ENCODE results near the gene DCDC2. TPM values are rescaled to one million over a fixed set of nuclear protein-coding genes. Genes with fewer than 3 reads are reported as not detected.

Gene DCDC2
- total RNA-seq, 1 donor from 2014 or later = 4.5 TPM

DNA sequence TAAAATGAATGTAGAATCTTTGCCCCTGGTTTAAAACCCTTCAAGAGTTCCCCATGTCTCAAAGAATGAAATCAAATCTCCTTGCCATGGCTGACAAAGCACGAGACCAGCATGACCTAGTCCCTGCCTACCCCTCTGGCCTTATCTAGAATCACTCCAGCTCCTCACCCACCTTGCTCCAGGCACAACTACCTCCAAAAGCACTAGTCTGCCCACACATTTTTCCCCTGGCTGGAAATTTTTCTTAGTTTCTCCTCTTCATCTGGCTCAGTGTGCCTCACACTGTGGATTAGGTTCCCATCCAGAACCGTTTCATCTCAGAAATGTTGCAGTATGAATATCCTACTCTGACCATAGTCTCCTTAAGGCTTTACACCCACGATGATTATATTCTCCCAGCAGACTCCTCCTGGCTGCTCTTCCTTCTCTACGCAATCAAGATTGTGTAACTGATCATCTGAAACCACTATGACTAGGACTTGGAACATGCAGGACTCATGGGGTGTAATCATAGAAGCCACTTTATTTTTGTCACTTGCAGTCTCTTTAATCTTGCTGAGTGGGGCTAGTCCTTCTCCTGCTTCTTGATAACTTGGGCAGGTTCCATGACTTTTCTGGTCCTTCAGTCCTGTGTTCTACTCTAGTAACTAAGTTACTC is 37.0 kb upstream of the DCDC2 start:
- Histone ChIP-seq H3K9ac (ENCODE audit: low read length) (no peak overlapping the region), H3K4me2 (ENCODE audit: low read length) (no peak overlapping the region), H3K9me3 (ENCODE audit: insufficient read depth, low read depth, low read length) (no peaks in the 10 kb centered on the region), H3K4me3 (ENCODE audit: insufficient read depth, low read depth, low read length) (no peak overlapping the region), H3K4me1 (ENCODE audit: insufficient read depth, low read length) (no peaks in the 10 kb centered on the region), H3K27me3 (ENCODE audit: insufficient read depth, low read length) (peaks cover 4% of the 10 kb centered on the region), H3K79me2 (ENCODE audit: insufficient read depth, low read length) (no peaks in the 10 kb centered on the region), H3K36me3 (ENCODE audit: insufficient read depth, low read length) (no peaks in the 10 kb centered on the region), H4K20me1 (ENCODE audit: insufficient read depth, low read length) (no peaks in the 10 kb centered on the region), H3K27ac (ENCODE audit: low read depth, low read length) (no peak overlapping the region), H2AFZ (ENCODE audit: low read depth, low read length) (no peak overlapping the region)
- no peak for TF ChIP-seq EZH2 (IDR thresholded peaks at IDR 0.05; ENCODE audit: insufficient read depth, low read length)
- TF ChIP-seq, protein P1, sequence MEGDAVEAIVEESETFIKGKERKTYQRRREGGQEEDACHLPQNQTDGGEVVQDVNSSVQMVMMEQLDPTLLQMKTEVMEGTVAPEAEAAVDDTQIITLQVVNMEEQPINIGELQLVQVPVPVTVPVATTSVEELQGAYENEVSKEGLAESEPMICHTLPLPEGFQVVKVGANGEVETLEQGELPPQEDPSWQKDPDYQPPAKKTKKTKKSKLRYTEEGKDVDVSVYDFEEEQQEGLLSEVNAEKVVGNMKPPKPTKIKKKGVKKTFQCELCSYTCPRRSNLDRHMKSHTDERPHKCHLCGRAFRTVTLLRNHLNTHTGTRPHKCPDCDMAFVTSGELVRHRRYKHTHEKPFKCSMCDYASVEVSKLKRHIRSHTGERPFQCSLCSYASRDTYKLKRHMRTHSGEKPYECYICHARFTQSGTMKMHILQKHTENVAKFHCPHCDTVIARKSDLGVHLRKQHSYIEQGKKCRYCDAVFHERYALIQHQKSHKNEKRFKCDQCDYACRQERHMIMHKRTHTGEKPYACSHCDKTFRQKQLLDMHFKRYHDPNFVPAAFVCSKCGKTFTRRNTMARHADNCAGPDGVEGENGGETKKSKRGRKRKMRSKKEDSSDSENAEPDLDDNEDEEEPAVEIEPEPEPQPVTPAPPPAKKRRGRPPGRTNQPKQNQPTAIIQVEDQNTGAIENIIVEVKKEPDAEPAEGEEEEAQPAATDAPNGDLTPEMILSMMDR (IDR thresholded peaks at IDR 0.05; ENCODE audit: insufficient read depth, low read depth, low read length) = no peak
- DNase-seq (ENCODE audit: low read depth) (peak; percentile 83), FAIRE-seq (no peak)
- Mint-ChIP-seq H3K27ac (ENCODE audit: unreplicated experiment) (no peak overlapping the region), H3K27me3 (ENCODE audit: low read depth, unreplicated experiment) (no peaks in the 10 kb centered on the region), H3K9me3 (ENCODE audit: unreplicated experiment) (peaks cover 8% of the 10 kb centered on the region), H3K36me3 (ENCODE audit: low read depth, unreplicated experiment) (no peaks in the 10 kb centered on the region), H3K4me3 (ENCODE audit: unreplicated experiment) (no peak overlapping the region), H3K4me1 (ENCODE audit: low read depth, unreplicated experiment) (no peaks in the 10 kb centered on the region)

DNA sequence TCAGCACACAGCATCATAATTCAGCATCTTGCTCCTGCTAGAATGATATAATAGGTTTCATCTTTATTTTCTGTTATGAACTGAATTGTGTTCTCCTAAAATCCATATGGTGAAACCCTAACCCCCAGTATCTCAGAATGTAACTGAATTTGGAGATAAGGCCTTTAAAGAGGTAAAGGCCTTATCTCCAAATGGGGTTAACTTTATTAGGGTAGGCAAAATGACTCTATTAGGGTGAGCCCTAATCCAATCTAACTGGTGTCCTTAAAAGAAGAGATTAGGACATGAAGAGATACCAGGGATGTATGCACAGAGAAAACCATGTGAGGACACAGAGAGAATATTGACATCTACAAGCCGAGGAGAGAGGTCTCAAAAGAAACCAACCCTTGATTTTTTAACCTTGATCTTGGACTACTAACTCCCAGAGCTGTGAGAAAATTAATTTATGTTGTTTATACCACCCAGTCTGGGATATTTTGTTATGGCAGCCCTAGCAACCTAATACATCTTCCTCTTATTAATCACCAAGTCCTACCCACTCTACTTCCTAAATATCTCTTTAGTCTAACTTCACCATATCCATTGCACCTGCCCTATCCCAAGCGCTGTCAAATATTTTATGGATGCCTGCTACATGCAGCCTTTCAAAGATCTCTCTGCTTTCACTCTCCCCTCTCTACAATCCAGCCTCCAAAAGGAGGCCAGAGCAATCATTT is 36.4 kb upstream of the DCDC2 start:
- no peaks in the 10 kb centered on the region for H3K27me3 ChIP-seq (ENCODE audit: insufficient read depth, low read length)
- H3K4me3 Mint-ChIP-seq (ENCODE audit: unreplicated experiment) = no peak overlapping the region
- no peaks in the 10 kb centered on the region for H3K27me3 Mint-ChIP-seq (ENCODE audit: low read depth, unreplicated experiment)
- H3K4me1 ChIP-seq (ENCODE audit: insufficient read depth, low read length) = no peaks in the 10 kb centered on the region
- no peaks in the 10 kb centered on the region for H3K36me3 ChIP-seq (ENCODE audit: insufficient read depth, low read length)
- no peaks in the 10 kb centered on the region for H3K36me3 Mint-ChIP-seq (ENCODE audit: low read depth, unreplicated experiment)
- H3K9me3 Mint-ChIP-seq (ENCODE audit: unreplicated experiment) = peaks cover 8% of the 10 kb centered on the region
- no peak overlapping the region for H3K9ac ChIP-seq (ENCODE audit: low read length)
- TF ChIP-seq, protein P1 (IDR thresholded peaks at IDR 0.05; ENCODE audit: insufficient read depth, low read depth, low read length) = no peak
- TF ChIP-seq EZH2 (IDR thresholded peaks at IDR 0.05; ENCODE audit: insufficient read depth, low read length) = no peak
- no peak overlapping the region for H3K27ac ChIP-seq (ENCODE audit: low read depth, low read length)
- FAIRE-seq (no peak), DNase-seq (ENCODE audit: low read depth) (no peak)
- H3K4me2 ChIP-seq (ENCODE audit: low read length) = no peak overlapping the region
- H3K4me3 ChIP-seq (ENCODE audit: insufficient read depth, low read depth, low read length) = no peak overlapping the region
- H3K9me3 ChIP-seq (ENCODE audit: insufficient read depth, low read depth, low read length) = no peaks in the 10 kb centered on the region
- no peaks in the 10 kb centered on the region for H3K4me1 Mint-ChIP-seq (ENCODE audit: low read depth, unreplicated experiment)
- no peaks in the 10 kb centered on the region for H4K20me1 ChIP-seq (ENCODE audit: insufficient read depth, low read length)
- no peak overlapping the region for H3K27ac Mint-ChIP-seq (ENCODE audit: unreplicated experiment)
- H3K79me2 ChIP-seq (ENCODE audit: insufficient read depth, low read length) = no peaks in the 10 kb centered on the region
- no peak overlapping the region for H2AFZ ChIP-seq (ENCODE audit: low read depth, low read length)
